Endothelial cell of umbilical vein (primary cell): Measurements from ENCODE around the gene KRTAP12-3. TPM values are rescaled to one million over a fixed set of nuclear protein-coding genes. Genes with fewer than 3 reads are reported as not detected.

Experiments
- BruUV-seq: library from RNA; stranded (reverse); fragments of 400-500 nt; replicated peaks from 2 replicates; lab custom pipeline; 2021; lab: Mats Ljungman, UMichigan
- CTCF ChIA-PET: fragments of 300-600, 350-600 bp; sonication (Branson Sonifier 250); formaldehyde crosslinking; loops from one replicate; lab custom pipeline; 2021; ENCODE audit warnings: antibody characterized with exemption, inconsistent platforms; lab: Charles Lee
- POLR2A ChIA-PET: fragments of 300-600, 350-600 bp; sonication (Branson Sonifier 250); formaldehyde crosslinking; loops from one replicate; lab custom pipeline; 2021; ENCODE audit warnings: antibody characterized with exemption, inconsistent platforms; lab: Charles Lee
- DNase-seq: peaks from one replicate; pipeline ENCODE4 v3.0.0-alpha.2; 2011; ENCODE audit warnings: low read depth, low spot score
- FAIRE-seq: peaks from 2 replicates; lab custom pipeline; 2011; peaks lifted over from hg19 to GRCh38; lab: Jason Lieb, UNC
- H2AFZ ChIP-seq: 2 replicates; pipeline ENCODE4 v1.6.0; 2012; ENCODE audit warnings: low read depth, low read length, control low read depth, inconsistent platforms
- H3K27ac ChIP-seq: 2 replicates; pipeline ENCODE4 v1.5.1; 2011; ENCODE audit warnings: low read depth, mild to moderate bottlenecking, control low read depth, low read length, moderate library complexity; ENCODE audit not compliant: insufficient read depth
- H3K27me3 ChIP-seq, 2 experiments: 2 replicates each; pipeline versions ENCODE4 v1.6.0 to v1.6.1; 2011; ENCODE audit warnings: low read length in 2 of 2, mixed read lengths in 1 of 2; ENCODE audit not compliant: control insufficient read depth in 2 of 2, insufficient read depth in 2 of 2
- H3K36me3 ChIP-seq, 2 experiments: 2 replicates in 1 of 2; 3 replicates in 1 of 2; pipeline ENCODE4 v1.5.1; 2011; ENCODE audit warnings: low read length in 2 of 2, mild to moderate bottlenecking in 1 of 2, moderate library complexity in 1 of 2; ENCODE audit not compliant: control insufficient read depth in 2 of 2, insufficient read depth in 2 of 2; ENCODE audit errors: extremely low read depth in 1 of 2
- H3K4me1 ChIP-seq: 3 replicates; pipeline ENCODE4 v1.5.1; 2011; ENCODE audit warnings: mild to moderate bottlenecking, low read length; ENCODE audit not compliant: control insufficient read depth, insufficient read depth; ENCODE audit errors: extremely low read depth
- H3K4me2 ChIP-seq: 2 replicates; pipeline ENCODE4 v1.6.1; 2011; ENCODE audit warnings: low read length, control low read depth, mixed read lengths; ENCODE audit not compliant: insufficient read depth
- H3K4me3 ChIP-seq, 3 experiments: fragments of 200-600 bp in 1 of 3; sonication (generic), shearing (Covaris generic) in 1 of 3; replicated peaks in 1 of 3; 2 replicates each; pipeline ENCODE4 v1.5.1; 2011 to 2016; ENCODE audit warnings: control low read depth in 3 of 3, low read length in 3 of 3, mild to moderate bottlenecking in 2 of 3, inconsistent platforms in 1 of 3, low read depth in 1 of 3, moderate library complexity in 1 of 3; ENCODE audit not compliant: insufficient read depth in 1 of 3
- H3K79me2 ChIP-seq: 2 replicates; pipeline ENCODE4 v1.6.0; 2012; ENCODE audit warnings: low read length, inconsistent platforms; ENCODE audit not compliant: control insufficient read depth, insufficient read depth
- H3K9ac ChIP-seq: replicated peaks from 2 replicates; pipeline ENCODE3; 2011; ENCODE audit warnings: low read length, control low read depth; ENCODE audit not compliant: insufficient read depth; ENCODE audit errors: extremely low read depth
- H3K9me1 ChIP-seq: replicated peaks from 3 replicates; pipeline ENCODE4 v1.6.0; 2011; ENCODE audit warnings: mild to moderate bottlenecking, low read length; ENCODE audit not compliant: control insufficient read depth, insufficient read depth; ENCODE audit errors: extremely low read depth
- H3K9me3 ChIP-seq: replicated peaks from 2 replicates; pipeline ENCODE4 v1.5.1; 2012; ENCODE audit warnings: low read length, inconsistent platforms; ENCODE audit not compliant: control insufficient read depth, insufficient read depth
- H4K20me1 ChIP-seq: replicated peaks from 2 replicates; pipeline ENCODE3; 2011; ENCODE audit warnings: mild to moderate bottlenecking, low read length; ENCODE audit not compliant: control insufficient read depth, insufficient read depth; ENCODE audit errors: extremely low read depth
- EZH2 ChIP-seq: IDR thresholded peaks from 2 replicates; pipeline ENCODE4 v1.6.1; 2012; ENCODE audit warnings: borderline replicate concordance, low read depth, mild to moderate bottlenecking, moderate library complexity, low read length, inconsistent platforms; ENCODE audit not compliant: severe bottlenecking
- FOS ChIP-seq: IDR thresholded peaks from 2 replicates; pipeline ENCODE4 v1.6.1; 2011; ENCODE audit warnings: mild to moderate bottlenecking, low read length, moderate library complexity, borderline replicate concordance; ENCODE audit not compliant: insufficient read depth
- GATA2 ChIP-seq: IDR thresholded peaks from 2 replicates; pipeline ENCODE4 v1.7.0; 2011; ENCODE audit warnings: low read depth, mild to moderate bottlenecking, moderate library complexity, mixed read lengths, low read length; ENCODE audit not compliant: insufficient read length, insufficient read depth
- JUN ChIP-seq: IDR thresholded peaks from 2 replicates; pipeline ENCODE4 v1.6.1; 2011; ENCODE audit warnings: borderline replicate concordance, low read depth; ENCODE audit not compliant: insufficient read length, insufficient read depth
- MYC ChIP-seq: IDR thresholded peaks from one replicate; pipeline ENCODE4 v1.6.1; 2011; ENCODE audit warnings: mild to moderate bottlenecking, low read depth, low read length
- POLR2A ChIP-seq: IDR thresholded peaks from 2 replicates; pipeline ENCODE4 v1.6.1; 2012; ENCODE audit warnings: low read depth, mild to moderate bottlenecking, control low read depth, low read length
- POLR2AphosphoS5 ChIP-seq: IDR thresholded peaks from 2 replicates; pipeline ENCODE4 v1.6.1; 2012; ENCODE audit warnings: low read depth, mild to moderate bottlenecking, control low read depth, low read length, moderate library complexity; ENCODE audit not compliant: insufficient read depth
- dilution Hi-C: fragments of 300-500 bp; cut with MboI; formaldehyde crosslinking; loops from one replicate; pipeline ENCODE4 v1.15.0; 2019; ENCODE audit warnings: low sequenced_read_pairs; ENCODE audit not compliant: extremely low pct_ligation_motif_present
- intact Hi-C: fragments of 100-400 bp; cut with micrococcal nuclease; formaldehyde crosslinking; loops from one replicate; pipeline ENCODE4 v1.10.0; 2022
- polyA plus RNA-seq, 4 experiments: library from polyadenylated mRNA; depleted of rRNA in 3 of 4; stranded (reverse) in 3 of 4; unstranded in 1 of 4; fragments of >200 nt; gene quantifications; 2 replicates each; pipeline versions ENCODE4 v1.2.1 to v1.2.3, GENCODE V29; 2011 to 2012; ENCODE audit warnings: missing spikeins in 1 of 4
- total RNA-seq: library from RNA; stranded (reverse); gene quantifications from 2 replicates; pipeline ENCODE4 v1.2.3, GENCODE V29; 2021
- TF ChIP-seq, protein P1 (sequence below), 2 donors: IDR thresholded peaks; 1 replicate in 1 of 2; 2 replicates in 1 of 2; pipeline ENCODE4 v1.5.1; 2011; ENCODE audit warnings: low read length in 2 of 2, mild to moderate bottlenecking in 2 of 2, moderate library complexity in 2 of 2, control low read depth in 1 of 2, inconsistent platforms in 1 of 2, low read depth in 1 of 2; ENCODE audit not compliant: insufficient read depth in 1 of 2; ENCODE audit errors: extremely low read depth in 1 of 2
- TF ChIP-seq, protein P2 (sequence below): IDR thresholded peaks from 2 replicates; pipeline ENCODE4 v1.6.1; 2011; ENCODE audit not compliant: insufficient read depth, insufficient read length

KRTAP12-3 gene
- total and polyA plus RNA-seq, 2 donors (not counting 3 experiments of a cell fraction or from before 2014, with no cell fraction given) = not detected

DNA sequence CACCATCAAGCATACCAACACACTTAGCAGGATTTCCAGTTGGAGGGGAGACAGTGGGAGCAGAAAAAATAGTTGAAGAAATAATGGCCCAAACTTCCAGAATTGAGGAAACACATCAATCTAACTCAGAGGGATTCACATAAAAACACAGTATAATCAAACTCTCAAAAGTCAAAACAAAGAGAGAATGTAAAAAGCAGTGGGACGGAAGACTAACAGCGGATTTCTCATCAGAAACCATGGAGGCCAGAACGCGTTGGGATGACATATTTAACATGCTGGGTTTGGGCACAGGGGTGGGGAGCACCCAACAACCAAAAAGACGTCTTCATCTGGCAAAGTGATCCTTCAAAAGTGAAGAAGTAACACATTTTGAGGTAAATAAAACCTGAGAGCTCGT lies 37.8 kb upstream of the KRTAP12-3 start:
- Histone ChIP-seq H3K27ac (no peak overlapping the region), H3K9me3 (no peaks in the 10 kb centered on the region), H3K9ac (no peak overlapping the region), H3K4me2 (no peak overlapping the region), H3K27me3 (no peaks in the 10 kb centered on the region), H3K36me3 (no peaks in the 10 kb centered on the region), H4K20me1 (no peaks in the 10 kb centered on the region), H3K4me3 (no peak overlapping the region), H2AFZ (no peak overlapping the region), H3K79me2 (no peaks in the 10 kb centered on the region), H3K9me1 (no peaks in the 10 kb centered on the region), H3K4me1 (no peaks in the 10 kb centered on the region)
- FAIRE-seq (no peak), DNase-seq (no peak)
- CTCF ChIA-PET = interaction anchor here (1.6 to 4.2 kb wide), 3 partner anchors 11 to 174 kb away, joined by 5 to 28 read pairs (median 20); no protein-coding TSS in a partner anchor
- intact Hi-C loops (no loop called here), dilution Hi-C loops (no loop called here)
- TF ChIP-seq POLR2AphosphoS5 (no peak), FOS (no peak), GATA2 (no peak), EZH2 (no peak), POLR2A (no peak)
- TF ChIP-seq, protein P1, sequence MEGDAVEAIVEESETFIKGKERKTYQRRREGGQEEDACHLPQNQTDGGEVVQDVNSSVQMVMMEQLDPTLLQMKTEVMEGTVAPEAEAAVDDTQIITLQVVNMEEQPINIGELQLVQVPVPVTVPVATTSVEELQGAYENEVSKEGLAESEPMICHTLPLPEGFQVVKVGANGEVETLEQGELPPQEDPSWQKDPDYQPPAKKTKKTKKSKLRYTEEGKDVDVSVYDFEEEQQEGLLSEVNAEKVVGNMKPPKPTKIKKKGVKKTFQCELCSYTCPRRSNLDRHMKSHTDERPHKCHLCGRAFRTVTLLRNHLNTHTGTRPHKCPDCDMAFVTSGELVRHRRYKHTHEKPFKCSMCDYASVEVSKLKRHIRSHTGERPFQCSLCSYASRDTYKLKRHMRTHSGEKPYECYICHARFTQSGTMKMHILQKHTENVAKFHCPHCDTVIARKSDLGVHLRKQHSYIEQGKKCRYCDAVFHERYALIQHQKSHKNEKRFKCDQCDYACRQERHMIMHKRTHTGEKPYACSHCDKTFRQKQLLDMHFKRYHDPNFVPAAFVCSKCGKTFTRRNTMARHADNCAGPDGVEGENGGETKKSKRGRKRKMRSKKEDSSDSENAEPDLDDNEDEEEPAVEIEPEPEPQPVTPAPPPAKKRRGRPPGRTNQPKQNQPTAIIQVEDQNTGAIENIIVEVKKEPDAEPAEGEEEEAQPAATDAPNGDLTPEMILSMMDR (IDR thresholded peaks at IDR 0.05; ENCODE audit: extremely low read depth in 1 of 2, insufficient read depth in 1 of 2, low read depth in 1 of 2, low read length in 2 of 2) = no peak
- POLR2A ChIA-PET = no interaction called here
- no TSS peak for BruUV-seq

DNA sequence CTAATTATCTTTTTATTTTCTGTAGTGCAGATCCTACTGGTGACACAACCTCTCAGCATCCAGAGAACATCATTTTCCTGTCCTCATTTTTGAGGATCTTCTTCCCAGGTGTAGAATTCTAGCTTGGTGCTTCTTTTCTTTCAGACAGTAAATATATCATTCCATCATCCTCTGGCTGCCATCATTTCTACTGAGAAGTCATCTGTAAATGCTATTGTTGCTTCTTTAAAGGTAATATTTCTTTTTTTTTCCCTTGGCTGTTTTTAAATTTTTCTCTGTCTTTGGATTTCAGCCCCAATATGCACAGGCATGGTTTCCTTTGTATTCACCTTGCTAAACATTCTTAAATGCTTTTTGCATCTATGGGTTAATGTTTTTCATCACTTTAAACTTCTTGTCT lies 34.2 kb upstream of the KRTAP12-3 start:
- dilution Hi-C loops = no loop called here

More for the DNA sequence above, 34.2 kb upstream of the KRTAP12-3 start:
- Histone ChIP-seq H4K20me1 (no peaks in the 10 kb centered on the region), H3K27ac (no peak overlapping the region), H3K4me3 (no peak overlapping the region), H3K27me3 (no peaks in the 10 kb centered on the region), H3K4me2 (no peak overlapping the region), H3K36me3 (no peaks in the 10 kb centered on the region), H3K79me2 (no peaks in the 10 kb centered on the region), H3K9me3 (no peaks in the 10 kb centered on the region), H3K9me1 (no peaks in the 10 kb centered on the region), H2AFZ (no peak overlapping the region), H3K4me1 (no peaks in the 10 kb centered on the region), H3K9ac (no peak overlapping the region)
- no TSS peak for BruUV-seq
- intact Hi-C loops = no loop called here
- ChIA-PET CTCF (no interaction called here), POLR2A (no interaction called here)
- DNase-seq = no peak
- TF ChIP-seq, protein P1 (IDR thresholded peaks at IDR 0.05; ENCODE audit: extremely low read depth in 1 of 2, insufficient read depth in 1 of 2, low read depth in 1 of 2, low read length in 2 of 2) = no peak
- no peak for TF ChIP-seq EZH2
- TF ChIP-seq GATA2 = no peak
- TF ChIP-seq JUN = no peak
- no peak for TF ChIP-seq MYC
- TF ChIP-seq, protein P2, sequence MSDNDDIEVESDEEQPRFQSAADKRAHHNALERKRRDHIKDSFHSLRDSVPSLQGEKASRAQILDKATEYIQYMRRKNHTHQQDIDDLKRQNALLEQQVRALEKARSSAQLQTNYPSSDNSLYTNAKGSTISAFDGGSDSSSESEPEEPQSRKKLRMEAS = no peak
- no peak for TF ChIP-seq POLR2AphosphoS5
- TF ChIP-seq POLR2A = no peak
- TF ChIP-seq FOS = no peak
- no peak for FAIRE-seq
